K562 (cell line): ENCODE measurements around the gene ATXN7L2. TPM values are rescaled to one million over a fixed set of nuclear protein-coding genes. Genes with fewer than 3 reads are reported as not detected.

ENCODE experiments used
- ATAC-seq: fragments of 200-7000 bp; cut with Tn5 transposase; 3 replicates; pipeline ENCODE4 v1.9.1; 2020; ENCODE audit warnings: moderate library complexity
- BruUV-seq: library from RNA; stranded (reverse); fragments of 400-500 nt; replicated peaks from 2 replicates; lab custom pipeline; 2021; lab: Mats Ljungman, UMichigan
- CTCF ChIA-PET: fragments of 300-600 bp; formaldehyde crosslinking; extraction: SDS; loops from one replicate; lab custom pipeline; 2021; ENCODE audit warnings: low intra/inter-chr PET ratio; lab: Yijun Ruan, JAX
- POLR2A ChIA-PET: fragments of 300-600, 350-650 bp; sonication (Branson Sonifier 250); formaldehyde crosslinking; extraction: SDS; loops from one replicate; lab custom pipeline; 2021; ENCODE audit warnings: antibody characterized with exemption, inconsistent platforms; lab: Yijun Ruan, JAX
- DNase-seq, 4 experiments: peaks; one replicate each; pipeline versions ENCODE4 v3.0.0 to v3.0.0-alpha.2; 2011 to 2018; ENCODE audit warnings: low spot score in 3 of 4, mixed read lengths in 3 of 4; ENCODE audit errors: extremely low read depth in 1 of 4
- FAIRE-seq: peaks from 2 replicates; lab custom pipeline; 2011; peaks lifted over from hg19 to GRCh38; lab: Jason Lieb, UNC
- H2AFZ ChIP-seq: 2 replicates; pipeline ENCODE4 v1.6.0; 2011; ENCODE audit warnings: low read depth, low read length, control low read depth, inconsistent platforms
- H3K27ac ChIP-seq: fragments of 200-600 bp; 3 replicates; pipeline ENCODE4 v1.8.0; 2011; ENCODE audit warnings: low read depth, mild to moderate bottlenecking, control low read depth, inconsistent platforms, low read length, moderate library complexity, mixed read lengths; ENCODE audit errors: extremely low read depth
- H3K27me3 ChIP-seq, 2 experiments: fragments of 300-600 bp in 1 of 2; 2 replicates in 1 of 2; 3 replicates in 1 of 2; pipeline versions ENCODE4 v1.6.0 to v1.8.0; 2011; ENCODE audit warnings: inconsistent platforms in 2 of 2, low read length in 2 of 2, mild to moderate bottlenecking in 1 of 2, mixed read lengths in 1 of 2, moderate library complexity in 1 of 2; ENCODE audit not compliant: control insufficient read depth in 2 of 2, insufficient read depth in 2 of 2
- H3K36me3 ChIP-seq: fragments of 300-600 bp; 3 replicates; pipeline ENCODE4 v1.8.0; 2011; ENCODE audit warnings: mild to moderate bottlenecking, low read length, inconsistent platforms; ENCODE audit not compliant: control insufficient read depth, insufficient read depth
- H3K4me1 ChIP-seq, 2 experiments: fragments of 200-600 bp in 1 of 2; replicated peaks in 1 of 2; 2 replicates in 1 of 2; 3 replicates in 1 of 2; pipeline versions ENCODE4 v1.5.1 to v1.8.0; 2011; ENCODE audit warnings: inconsistent platforms in 2 of 2, low read length in 2 of 2, mild to moderate bottlenecking in 1 of 2, mixed read lengths in 1 of 2, moderate library complexity in 1 of 2; ENCODE audit not compliant: control insufficient read depth in 2 of 2, insufficient read depth in 2 of 2
- H3K4me2 ChIP-seq: 2 replicates; pipeline ENCODE4 v1.6.1; 2011; ENCODE audit warnings: low read length, control low read depth, inconsistent platforms, mixed read lengths; ENCODE audit not compliant: insufficient read depth
- H3K4me3 ChIP-seq: fragments of 200-600 bp; sonication (generic), shearing (Covaris generic); 2 replicates; pipeline ENCODE4 v1.5.1; 2016; ENCODE audit warnings: control low read depth, inconsistent platforms
- H3K79me2 ChIP-seq: fragments of 200-600 bp; 3 replicates; pipeline ENCODE4 v1.8.0; 2011; ENCODE audit warnings: low read length, inconsistent platforms; ENCODE audit not compliant: control insufficient read depth, insufficient read depth
- H3K9ac ChIP-seq, 2 experiments: 2 replicates each; pipeline versions ENCODE4 v1.6.0 to v1.6.1; 2011; ENCODE audit warnings: low read depth in 2 of 2, low read length in 2 of 2, control low read depth in 1 of 2, inconsistent platforms in 1 of 2, mild to moderate bottlenecking in 1 of 2, mixed read lengths in 1 of 2; ENCODE audit not compliant: insufficient read depth in 1 of 2
- H3K9me1 ChIP-seq: one replicate; pipeline ENCODE4 v1.6.0; 2011; ENCODE audit warnings: inconsistent platforms, mild to moderate bottlenecking, low read length, moderate library complexity; ENCODE audit not compliant: control insufficient read depth, insufficient read depth
- H3K9me3 ChIP-seq: replicated peaks from 2 replicates; pipeline ENCODE4 v1.5.1; 2011; ENCODE audit warnings: low read depth, low read length, inconsistent platforms; ENCODE audit not compliant: control insufficient read depth, insufficient read depth
- H4K20me1 ChIP-seq: replicated peaks from 2 replicates; pipeline ENCODE4 v1.6.1; 2011; ENCODE audit warnings: low read length, inconsistent platforms, mixed read lengths; ENCODE audit not compliant: control insufficient read depth, insufficient read depth
- CUX1 ChIP-seq: fragments of 200-800 bp; sonication (Bioruptor generic); IDR thresholded peaks from 2 replicates; pipeline ENCODE4 v1.6.1; 2016; ENCODE audit warnings: missing genetic modification characterization, missing compliant biosample characterization
- MAFF ChIP-seq: IDR thresholded peaks from 2 replicates; pipeline ENCODE4 v1.6.1; 2012; ENCODE audit warnings: low read length, improper control_type of control experiment
- TFE3 ChIP-seq: fragments of 450-650 bp; formaldehyde crosslinking; IDR thresholded peaks from 2 replicates; pipeline ENCODE4 v1.4.0; 2020; ENCODE audit warnings: mild to moderate bottlenecking, mixed read lengths
- ZKSCAN3 ChIP-seq: fragments of 250-450 bp; sonication (Bioruptor Pico); IDR thresholded peaks from 2 replicates; pipeline ENCODE4 v1.4.0; 2020
- ZNF253 ChIP-seq: fragments of 250-450 bp; sonication (Bioruptor Pico); conservative IDR thresholded peaks from 2 replicates; pipeline ENCODE4 v1.6.1; 2021; ENCODE audit warnings: mild to moderate bottlenecking
- ZNF395 ChIP-seq: fragments of 200-800 bp; sonication (Bioruptor generic); IDR thresholded peaks from 2 replicates; pipeline ENCODE4 v1.6.1; 2017; ENCODE audit warnings: missing genetic modification characterization, missing compliant biosample characterization
- WGBS: fragments of 100-300 bp; shearing (Covaris generic); methylation state at CpG from one replicate; pipeline ENCODE4 v1.1.6; 2016; ENCODE audit warnings: low coverage, mixed read lengths; ENCODE audit not compliant: insufficient coverage; ENCODE audit errors: missing lambda C conversion rate; 5-methylcytosine and 5-hydroxymethylcytosine counted together
- in situ Hi-C: fragments of 300-500 bp; cut with MboI; formaldehyde crosslinking; loops from 4 replicates; pipeline ENCODE4 v1.15.0; 2018; ENCODE audit warnings: inconsistent platforms, mixed read lengths
- intact Hi-C: fragments of 100-400 bp; cut with micrococcal nuclease; formaldehyde crosslinking; loops from 2 replicates; pipeline ENCODE4 v1.14.2; 2022
- polyA plus RNA-seq, 8 experiments: library from polyadenylated mRNA; depleted of rRNA in 4 of 8; stranded (reverse) in 5 of 8; unstranded in 3 of 8; fragments of >200 nt; fragmentation: Nextera tagmentation in 2 of 8; fragmentation: Illumina TruSeq in 1 of 8; extraction: Ambion mirVana in 2 of 8; extraction: Trizol in 1 of 8; gene quantifications; 2 replicates each; pipeline versions ENCODE4 v1.2.1 to v1.2.3, GENCODE V29; 2011 to 2014; ENCODE audit warnings: inconsistent platforms in 1 of 8, missing spikeins in 1 of 8
- total RNA-seq, 7 experiments: library from RNA; depleted of rRNA in 6 of 7; stranded (reverse); fragments of >200 nt in 6 of 7; fragmentation: Illumina TruSeq in 2 of 7; extraction: Trizol in 2 of 7; gene quantifications; 2 replicates each; pipeline versions ENCODE4 v1.2.1 to v1.2.3, GENCODE V29; 2011 to 2021; ENCODE audit warnings: low replicate concordance in 1 of 7
- TF ChIP-seq, protein P1 (sequence below): fragments of 450-650 bp; IDR thresholded peaks from 2 replicates; pipeline ENCODE4 v1.7.1; 2018; ENCODE audit warnings: mild to moderate bottlenecking, low read depth; ENCODE audit not compliant: partially characterized antibody
- TF ChIP-seq, protein P2 (sequence below): sonication (generic); formaldehyde crosslinking; IDR thresholded peaks from 2 replicates; pipeline ENCODE4 v1.5.0; 2020; ENCODE audit warnings: missing genetic modification reagents

ATXN7L2 gene
- total and polyA plus RNA-seq, 9 of the 15 experiments (the other 6 are each of a cell fraction or from before 2014, with no cell fraction given) = 0.21 to 10.4 (median 5.8) TPM

- intact Hi-C loops = no loop called here
- ATAC-seq (no peak), FAIRE-seq (no peak), DNase-seq (no peak)
- Histone ChIP-seq H3K79me2 (no peaks in the 10 kb centered on the region), H3K4me1 (peaks cover 25 to 31% of the 10 kb centered on the region in 2 experiments), H3K27me3 (peaks cover 10 to 31% of the 10 kb centered on the region in 2 experiments; a peak in 4 of 5 replicates), H3K27ac (no peak overlapping the region), H3K4me2 (no peak overlapping the region), H3K4me3 (no peak overlapping the region), H3K9me3 (no peaks in the 10 kb centered on the region), H3K9me1 (no peaks in the 10 kb centered on the region), H2AFZ (no peak overlapping the region), H3K9ac (no peak overlapping the region), H3K36me3 (peaks cover 8% of the 10 kb centered on the region; the same call in 1 of the 3 replicates), H4K20me1 (peaks cover 8% of the 10 kb centered on the region; the same call in 1 of the 2 replicates)
- no TSS peak for BruUV-seq
- WGBS = 8% methylated on average over 1 of the region's 1 CpG
- POLR2A ChIA-PET = interaction anchor here (0.6 to 5.0 kb wide), 2 partner anchors 11 to 137 kb away, joined by 3 to 24 read pairs; partner anchors contain the start of gene CYB561D1
- in situ Hi-C loops = no loop called here
- CTCF ChIA-PET = interaction anchor here (0.6 kb wide), 1 partner anchor 20 kb away, joined by 4 read pairs; no protein-coding TSS in a partner anchor
- TF ChIP-seq CUX1 (CRISPR knock-in tag) = no peak
- TF ChIP-seq MAFF = no peak
- TF ChIP-seq, protein P1, sequence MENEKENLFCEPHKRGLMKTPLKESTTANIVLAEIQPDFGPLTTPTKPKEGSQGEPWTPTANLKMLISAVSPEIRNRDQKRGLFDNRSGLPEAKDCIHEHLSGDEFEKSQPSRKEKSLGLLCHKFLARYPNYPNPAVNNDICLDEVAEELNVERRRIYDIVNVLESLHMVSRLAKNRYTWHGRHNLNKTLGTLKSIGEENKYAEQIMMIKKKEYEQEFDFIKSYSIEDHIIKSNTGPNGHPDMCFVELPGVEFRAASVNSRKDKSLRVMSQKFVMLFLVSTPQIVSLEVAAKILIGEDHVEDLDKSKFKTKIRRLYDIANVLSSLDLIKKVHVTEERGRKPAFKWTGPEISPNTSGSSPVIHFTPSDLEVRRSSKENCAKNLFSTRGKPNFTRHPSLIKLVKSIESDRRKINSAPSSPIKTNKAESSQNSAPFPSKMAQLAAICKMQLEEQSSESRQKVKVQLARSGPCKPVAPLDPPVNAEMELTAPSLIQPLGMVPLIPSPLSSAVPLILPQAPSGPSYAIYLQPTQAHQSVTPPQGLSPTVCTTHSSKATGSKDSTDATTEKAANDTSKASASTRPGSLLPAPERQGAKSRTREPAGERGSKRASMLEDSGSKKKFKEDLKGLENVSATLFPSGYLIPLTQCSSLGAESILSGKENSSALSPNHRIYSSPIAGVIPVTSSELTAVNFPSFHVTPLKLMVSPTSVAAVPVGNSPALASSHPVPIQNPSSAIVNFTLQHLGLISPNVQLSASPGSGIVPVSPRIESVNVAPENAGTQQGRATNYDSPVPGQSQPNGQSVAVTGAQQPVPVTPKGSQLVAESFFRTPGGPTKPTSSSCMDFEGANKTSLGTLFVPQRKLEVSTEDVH = no peak
- TF ChIP-seq ZKSCAN3 (CRISPR knock-in tag) = no peak
- TF ChIP-seq ZNF253 (CRISPR knock-in tag) = no peak
- TF ChIP-seq TFE3 (CRISPR knock-in tag) = no peak
- no peak for TF ChIP-seq ZNF395 (CRISPR knock-in tag)
- TF ChIP-seq, protein P2, sequence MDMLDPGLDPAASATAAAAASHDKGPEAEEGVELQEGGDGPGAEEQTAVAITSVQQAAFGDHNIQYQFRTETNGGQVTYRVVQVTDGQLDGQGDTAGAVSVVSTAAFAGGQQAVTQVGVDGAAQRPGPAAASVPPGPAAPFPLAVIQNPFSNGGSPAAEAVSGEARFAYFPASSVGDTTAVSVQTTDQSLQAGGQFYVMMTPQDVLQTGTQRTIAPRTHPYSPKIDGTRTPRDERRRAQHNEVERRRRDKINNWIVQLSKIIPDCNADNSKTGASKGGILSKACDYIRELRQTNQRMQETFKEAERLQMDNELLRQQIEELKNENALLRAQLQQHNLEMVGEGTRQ = no peak
These were observed 21.3 kb downstream of the ATXN7L2 start for GRCh38 chr1:109504974-109505373.
